ENCODE results near the gene TMEM47.

DNA sequence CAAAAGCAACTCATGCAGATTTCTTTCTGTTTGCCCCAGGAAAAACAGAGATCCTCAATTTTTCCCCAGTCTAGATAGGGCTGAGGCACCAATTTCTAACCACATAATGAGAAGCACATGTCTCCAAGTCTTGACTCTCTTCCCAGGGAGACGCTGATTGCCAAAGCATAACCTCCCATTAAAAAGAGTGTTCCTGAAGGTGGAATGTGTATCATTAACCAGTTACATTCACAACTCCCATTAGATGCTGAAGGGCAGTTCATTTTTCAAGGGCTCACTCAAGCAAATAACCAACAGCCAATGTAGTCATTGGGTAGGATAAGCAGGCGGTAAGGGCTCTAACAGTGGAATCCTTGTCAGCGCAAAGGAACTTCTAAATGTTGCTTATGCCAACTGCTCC, 27.5 kb downstream of the TMEM47 start:
- TF ChIP-seq EP300 (IDR thresholded peaks at IDR 0.05), result no peak
- TF ChIP-seq, protein P1, sequence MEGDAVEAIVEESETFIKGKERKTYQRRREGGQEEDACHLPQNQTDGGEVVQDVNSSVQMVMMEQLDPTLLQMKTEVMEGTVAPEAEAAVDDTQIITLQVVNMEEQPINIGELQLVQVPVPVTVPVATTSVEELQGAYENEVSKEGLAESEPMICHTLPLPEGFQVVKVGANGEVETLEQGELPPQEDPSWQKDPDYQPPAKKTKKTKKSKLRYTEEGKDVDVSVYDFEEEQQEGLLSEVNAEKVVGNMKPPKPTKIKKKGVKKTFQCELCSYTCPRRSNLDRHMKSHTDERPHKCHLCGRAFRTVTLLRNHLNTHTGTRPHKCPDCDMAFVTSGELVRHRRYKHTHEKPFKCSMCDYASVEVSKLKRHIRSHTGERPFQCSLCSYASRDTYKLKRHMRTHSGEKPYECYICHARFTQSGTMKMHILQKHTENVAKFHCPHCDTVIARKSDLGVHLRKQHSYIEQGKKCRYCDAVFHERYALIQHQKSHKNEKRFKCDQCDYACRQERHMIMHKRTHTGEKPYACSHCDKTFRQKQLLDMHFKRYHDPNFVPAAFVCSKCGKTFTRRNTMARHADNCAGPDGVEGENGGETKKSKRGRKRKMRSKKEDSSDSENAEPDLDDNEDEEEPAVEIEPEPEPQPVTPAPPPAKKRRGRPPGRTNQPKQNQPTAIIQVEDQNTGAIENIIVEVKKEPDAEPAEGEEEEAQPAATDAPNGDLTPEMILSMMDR (IDR thresholded peaks at IDR 0.05), result no peak
- no peak for TF ChIP-seq POLR2A (IDR thresholded peaks at IDR 0.05)
